Stimulated activated CD8-positive, alpha-beta memory T cell treated with anti-CD3 and anti-CD28 coated beads, Interleukin-12 subunit alpha, Interleukin-12 subunit beta, amount 100 ng/mL, for 4 hours (primary cell): Measurements from ENCODE around the gene PRDM7.
"Not testable (repeated sequence)": the region's sequence is repeated elsewhere in the genome, so short reads cannot be mapped to it uniquely, and the experiment has no call there.

Experiments used
- DNase-seq: peaks from one replicate; pipeline ENCODE4 v3.0.0-alpha.2; 2020; ENCODE audit warnings: low read depth

Gene PRDM7

GRCh38 chr16:90077240-90077756 lies at the start of gene PRDM7:
Gene PRDM7, minus strand, starts transcription at chr16:90077331. Its CDS starts 1,421 bp downstream, at chr16:90075910.
- DNase-seq = peak; percentile 92

GRCh38 chr16:90121846-90122245 lies 44.7 kb upstream of the PRDM7 start:
- not testable (repeated sequence) for DNase-seq

GRCh38 chr16:90107617-90108016 lies 30.5 kb upstream of the PRDM7 start:
- not testable (repeated sequence) for DNase-seq

GRCh38 chr16:90107060-90107459 lies 29.9 kb upstream of the PRDM7 start:
- DNase-seq = not testable (repeated sequence)

GRCh38 chr16:90106271-90106670 lies 29.1 kb upstream of the PRDM7 start:
- DNase-seq = peak; percentile 52

- not testable (repeated sequence) for DNase-seq
These were observed 27.6 kb upstream of the PRDM7 start for GRCh38 chr16:90104725-90105124.

GRCh38 chr16:90102086-90102884 lies 25.2 kb upstream of the PRDM7 start:
- DNase-seq = not testable (repeated sequence)

GRCh38 chr16:90101332-90101731 lies 24.2 kb upstream of the PRDM7 start:
- not testable (repeated sequence) for DNase-seq

- DNase-seq = not testable (repeated sequence)
These were observed 23.7 kb upstream of the PRDM7 start for GRCh38 chr16:90100790-90101189.

GRCh38 chr16:90100229-90100628 lies 23.1 kb upstream of the PRDM7 start:
- DNase-seq = not testable (repeated sequence)

GRCh38 chr16:90098936-90099335 lies 21.8 kb upstream of the PRDM7 start:
- DNase-seq = not testable (repeated sequence)

- DNase-seq = not testable (repeated sequence)
These were observed 20.0 kb upstream of the PRDM7 start for GRCh38 chr16:90097010-90097684.

GRCh38 chr16:90094791-90095190 lies 17.7 kb upstream of the PRDM7 start:
- not testable (repeated sequence) for DNase-seq

- not testable (repeated sequence) for DNase-seq
These were observed 17.2 kb upstream of the PRDM7 start for GRCh38 chr16:90094296-90094695.

GRCh38 chr16:90093799-90094198 lies 16.7 kb upstream of the PRDM7 start:
- not testable (repeated sequence) for DNase-seq

- DNase-seq = not testable (repeated sequence)
These were observed 15.7 kb upstream of the PRDM7 start for GRCh38 chr16:90092781-90093180.

GRCh38 chr16:90084215-90084950 lies 7.3 kb upstream of the PRDM7 start:
- no peak for DNase-seq

- no peak for DNase-seq
These were observed 6.0 kb upstream of the PRDM7 start for GRCh38 chr16:90083139-90083538.

GRCh38 chr16:90081606-90081970 lies 4.5 kb upstream of the PRDM7 start:
- no peak for DNase-seq

GRCh38 chr16:90078579-90078895 lies 1.4 kb upstream of the PRDM7 start:
- no peak for DNase-seq

- no peak for DNase-seq
These were observed 837 bp upstream of the PRDM7 start for GRCh38 chr16:90077757-90078578.
